Lung microvascular endothelial cell (primary cell): ENCODE data around the gene TMEM167A. TPM values are rescaled to one million over a fixed set of nuclear protein-coding genes. Genes with fewer than 3 reads are reported as not detected.
A peak's percentile ranks its signal among the peaks of the same experiment; 100 is the strongest.
"Not testable (repeated sequence)": the region's sequence is repeated elsewhere in the genome, so short reads cannot be mapped to it uniquely, and the experiment has no call there.

Experiments
- DNase-seq, 2 donors: peaks; one replicate each; pipeline versions ENCODE4 v3.0.0 to v3.0.0-alpha.2; 2010; ENCODE audit warnings: low read depth in 2 of 2
- total RNA-seq: library from RNA; depleted of rRNA; stranded (reverse); fragments of >200 nt; gene quantifications from 2 replicates; pipeline ENCODE4 v1.2.1, GENCODE V29; 2014

Gene TMEM167A
- total RNA-seq, 1 donor from 2014 or later: 43.3 TPM

- no peak for DNase-seq
Observed at GRCh38 chr5:83090169-83090568, 13.0 kb upstream of the TMEM167A start.

- DNase-seq: no peak
Observed at GRCh38 chr5:83085106-83085505, 7.9 kb upstream of the TMEM167A start.

GRCh38 chr5:83084336-83084735 is 7.1 kb upstream of the TMEM167A start:
- no peak for DNase-seq

GRCh38 chr5:83082750-83083149 is 5.6 kb upstream of the TMEM167A start:
- no peak for DNase-seq

- DNase-seq: peak; percentile 20 to 25
Observed at GRCh38 chr5:83077662-83078261, 568 bp upstream of the TMEM167A start.

GRCh38 chr5:83072966-83073365 is 4.2 kb downstream of the TMEM167A start:
- DNase-seq: no peak

- DNase-seq: no peak
Observed at GRCh38 chr5:83071286-83072051, 5.7 kb downstream of the TMEM167A start.

GRCh38 chr5:83069096-83069799 is 7.9 kb downstream of the TMEM167A start:
- DNase-seq: no peak

- not testable (repeated sequence) for DNase-seq
Observed at GRCh38 chr5:83067377-83067776, 9.8 kb downstream of the TMEM167A start.

- DNase-seq: no peak
Observed at GRCh38 chr5:83066548-83067110, 10.6 kb downstream of the TMEM167A start.

- no peak for DNase-seq
Observed at GRCh38 chr5:83059341-83059740, 17.9 kb downstream of the TMEM167A start.

- no peak for DNase-seq
Observed at GRCh38 chr5:83058726-83059125, 18.5 kb downstream of the TMEM167A start.

GRCh38 chr5:83055166-83055565 is 22.0 kb downstream of the TMEM167A start:
- DNase-seq: no peak

- DNase-seq: no peak
Observed at GRCh38 chr5:83050723-83051340, 26.4 kb downstream of the TMEM167A start.

GRCh38 chr5:83049370-83049885 is 27.8 kb downstream of the TMEM167A start:
- no peak for DNase-seq

- no peak for DNase-seq
Observed at GRCh38 chr5:83048811-83049210, 28.4 kb downstream of the TMEM167A start.

- DNase-seq: peak in 1 of 2 donors; percentile 19
Observed at GRCh38 chr5:83048277-83048676, 28.9 kb downstream of the TMEM167A start.

GRCh38 chr5:83044926-83045325 is 32.3 kb downstream of the TMEM167A start:
- DNase-seq: no peak

GRCh38 chr5:83042507-83042906 is 34.7 kb downstream of the TMEM167A start:
- no peak for DNase-seq

GRCh38 chr5:83038924-83039323 is 38.3 kb downstream of the TMEM167A start:
- no peak for DNase-seq

GRCh38 chr5:83036991-83037575 is 40.1 kb downstream of the TMEM167A start:
- DNase-seq: no peak
